Ovary (tissue), 9 donors: ENCODE data around the gene CRB1. TPM values are rescaled to one million over a fixed set of nuclear protein-coding genes. Genes with fewer than 3 reads are reported as not detected.

Experiments
- DNase-seq, 5 donors: peaks; one replicate each; pipeline ENCODE4 v3.0.0-alpha.2; 2019 to 2020
- H3K27ac ChIP-seq, 2 donors: fragments of 200-600 bp; one replicate each; pipeline versions ENCODE4 v1.5.1 to v1.8.0; 2019 to 2022
- H3K27me3 ChIP-seq: fragments of 200-600 bp; one replicate; pipeline ENCODE4 v1.8.0; 2022
- H3K36me3 ChIP-seq: fragments of 200-600 bp; sonication (generic); one replicate; pipeline ENCODE4 v1.5.1; 2019
- H3K4me1 ChIP-seq: one replicate; pipeline ENCODE4 v1.8.1; 2013; ENCODE audit warnings: mild to moderate bottlenecking, moderate library complexity; ENCODE audit not compliant: insufficient read depth
- H3K4me3 ChIP-seq: fragments of 200-600 bp; sonication (generic); one replicate; pipeline ENCODE4 v1.5.1; 2017
- H3K9me3 ChIP-seq, 2 donors: fragments of 200-600 bp in 1 of 2; sonication (generic) in 1 of 2; one replicate each; pipeline versions ENCODE4 v1.5.1 to v1.8.1; 2013 to 2019; ENCODE audit warnings: mild to moderate bottlenecking in 1 of 2, moderate library complexity in 1 of 2
- CTCF ChIP-seq, 3 donors: fragments of 450-650 bp in 2 of 3; fragments of 200-600 bp in 1 of 3; IDR thresholded peaks; one replicate each; pipeline versions ENCODE4 v1.5.1 to v1.8.0; 2016 to 2022; ENCODE audit warnings: antibody characterized with exemption in 3 of 3, mild to moderate bottlenecking in 1 of 3
- EP300 ChIP-seq: sonication (generic); formaldehyde crosslinking; IDR thresholded peaks from one replicate; pipeline ENCODE4 v1.6.1; 2017; ENCODE audit warnings: antibody characterized with exemption
- POLR2A ChIP-seq: fragments of 450-650 bp; IDR thresholded peaks from one replicate; pipeline ENCODE4 v1.6.1; 2017; ENCODE audit warnings: antibody characterized with exemption, mild to moderate bottlenecking, moderate library complexity
- whole genome bisulfite sequencing, 3 donors: extraction: QIAGEN DNeasy Blood & Tissue Kit in 1 of 3; methylation state at CpG; one replicate each; pipeline versions ENCODE4 v1.1.5 to v1.1.7; 2013 to 2017; 5-methylcytosine and 5-hydroxymethylcytosine counted together
- intact Hi-C, 4 donors: fragments of 100-400 bp; cut with DNase I; formaldehyde crosslinking; loops; one replicate each; pipeline versions ENCODE4 v1.11.0 to v1.15.1; 2022 to 2023
- polyA plus RNA-seq, 2 donors: library from polyadenylated mRNA; stranded (reverse); fragments of 200-250 nt in 1 of 2; fragments of 350-450 nt in 1 of 2; fragmentation: Illumina TruSeq in 1 of 2; extraction: RNeasy Lipid Tissue Mini Kit (QIAGEN cat#74804) in 1 of 2; gene quantifications; one replicate each; pipeline ENCODE4 v1.2.3, GENCODE V29; 2013 to 2014
- total RNA-seq, 7 donors: library from RNA; depleted of rRNA in 2 of 7; stranded (reverse); fragments of >200 nt in 2 of 7; fragmentation: NEBNext Ultra II Directional in 3 of 7; extraction: Animal tissue kit (Norgen Biotek cat#: 25700) in 3 of 7; gene quantifications; one replicate each; pipeline versions ENCODE4 v1.1.0 to v1.2.4, GENCODE V29; 2016 to 2023
- donor health status: DM: no; HTN: no; CAD: no; lungs with moderate emphysema.
- donor health status: DM: no; HTN: no; CAD: no.
- donor health status: Bipolar disorder and iron deficiency.
- donor health status: DM: yes; HTN: yes; CAD: no.
- donor health status: DM: no; HTN: no; CAD: no.
- donor health status: DM: yes; HTN: yes; CAD: no.

CRB1 gene
- total and polyA plus RNA-seq, 9 donors: 0.60 to 4.0 (median 1.1) TPM

GRCh38 chr1:197441999-197442414 is 174.0 kb downstream of the CRB1 start:
- Histone ChIP-seq H3K9me3 (no peaks in the 10 kb centered on the region), H3K36me3 (no peaks in the 10 kb centered on the region), H3K4me1 (peaks cover 4% of the 10 kb centered on the region), H3K4me3 (no peak overlapping the region), H3K27me3 (no peaks in the 10 kb centered on the region), H3K27ac (no peak overlapping the region)
- peak in 4 of 5 donors; percentile 26 to 52 (median 42) for DNase-seq
- 71 to 86% (median 79%) methylated on average over 8 of the region's 8 CpGs for WGBS, 3 donors
- intact Hi-C loops: no loop called here
- TF ChIP-seq CTCF (IDR thresholded peaks at IDR 0.05) (no peak), EP300 (no peak), POLR2A (no peak)

- no peaks in the 10 kb centered on the region for H3K36me3 ChIP-seq
- H3K27ac ChIP-seq: no peak overlapping the region
- H3K4me3 ChIP-seq: no peak overlapping the region
- H3K4me1 ChIP-seq: peaks cover 12% of the 10 kb centered on the region
- 17 to 39% (median 37%) methylated on average over 1 of the region's 1 CpG for WGBS, 3 donors
- DNase-seq: no peak
- intact Hi-C loops: no loop called here
- H3K27me3 ChIP-seq: no peaks in the 10 kb centered on the region
- H3K9me3 ChIP-seq: no peaks in the 10 kb centered on the region
- no peak for TF ChIP-seq POLR2A
- TF ChIP-seq EP300: no peak
- no peak for TF ChIP-seq CTCF (IDR thresholded peaks at IDR 0.05)
These were observed 176.7 kb downstream of the CRB1 start for GRCh38 chr1:197444755-197445154.

GRCh38 chr1:197448121-197448779 is 180.2 kb downstream of the CRB1 start:
- no peaks in the 10 kb centered on the region for H3K27me3 ChIP-seq
- DNase-seq: no peak
- no peaks in the 10 kb centered on the region for H3K9me3 ChIP-seq
- H3K27ac ChIP-seq: no peak overlapping the region
- intact Hi-C loops: no loop called here
- TF ChIP-seq EP300 (no peak), CTCF (IDR thresholded peaks at IDR 0.05) (no peak), POLR2A (no peak)
- H3K36me3 ChIP-seq: no peaks in the 10 kb centered on the region
- H3K4me1 ChIP-seq: peaks cover 10% of the 10 kb centered on the region
- no peak overlapping the region for H3K4me3 ChIP-seq
- 18 to 39% (median 29%) methylated on average over 2 of the region's 2 CpGs for WGBS, 3 donors

GRCh38 chr1:197451381-197451780 is 183.3 kb downstream of the CRB1 start:
- Histone ChIP-seq H3K27ac (no peak overlapping the region), H3K4me1 (peaks cover 7% of the 10 kb centered on the region), H3K27me3 (no peaks in the 10 kb centered on the region), H3K36me3 (no peaks in the 10 kb centered on the region), H3K9me3 (no peaks in the 10 kb centered on the region), H3K4me3 (no peak overlapping the region)
- intact Hi-C loops: no loop called here
- WGBS, 3 donors: 72 to 84% (median 84%) methylated on average over 5 of the region's 5 CpGs
- TF ChIP-seq CTCF (IDR thresholded peaks at IDR 0.05): no peak
- TF ChIP-seq POLR2A: no peak
- no peak for TF ChIP-seq EP300
- no peak for DNase-seq
